Mammary epithelial cell (primary cell): ENCODE data around the gene NOS2.

ENCODE experiments used
- CTCF ChIP-seq, 2 donors: IDR thresholded peaks in 1 of 2; conservative IDR thresholded peaks in 1 of 2; 2 replicates each; pipeline ENCODE4 v1.5.1; 2011 to 2012; ENCODE audit warnings: inconsistent platforms in 2 of 2, low read length in 2 of 2, mild to moderate bottlenecking in 2 of 2, control low read depth in 1 of 2, low read depth in 1 of 2; ENCODE audit not compliant: insufficient read depth in 1 of 2; ENCODE audit errors: extremely low read depth in 1 of 2
- EZH2 ChIP-seq: IDR thresholded peaks from 2 replicates; pipeline ENCODE4 v1.6.1; 2012; ENCODE audit warnings: low read length, inconsistent platforms, borderline replicate concordance

- TF ChIP-seq CTCF (conservative IDR thresholded peaks at IDR 0.05 in 1 of 2, IDR thresholded peaks at IDR 0.05 in 1 of 2; ENCODE audit: extremely low read depth in 1 of 2, insufficient read depth in 1 of 2, low read depth in 1 of 2, low read length in 2 of 2): no peak
- no peak for TF ChIP-seq EZH2
These were observed 10.0 kb upstream of the NOS2 start for GRCh38 chr17:27810211-27810901.
